ENCODE data around the gene ATRNL1. TPM values are rescaled to one million over a fixed set of nuclear protein-coding genes. Genes with fewer than 3 reads are reported as not detected.

ATRNL1 gene
- total and polyA plus RNA-seq, 2 experiments from 2014 or later: 4.8 to 29.7 TPM

DNA sequence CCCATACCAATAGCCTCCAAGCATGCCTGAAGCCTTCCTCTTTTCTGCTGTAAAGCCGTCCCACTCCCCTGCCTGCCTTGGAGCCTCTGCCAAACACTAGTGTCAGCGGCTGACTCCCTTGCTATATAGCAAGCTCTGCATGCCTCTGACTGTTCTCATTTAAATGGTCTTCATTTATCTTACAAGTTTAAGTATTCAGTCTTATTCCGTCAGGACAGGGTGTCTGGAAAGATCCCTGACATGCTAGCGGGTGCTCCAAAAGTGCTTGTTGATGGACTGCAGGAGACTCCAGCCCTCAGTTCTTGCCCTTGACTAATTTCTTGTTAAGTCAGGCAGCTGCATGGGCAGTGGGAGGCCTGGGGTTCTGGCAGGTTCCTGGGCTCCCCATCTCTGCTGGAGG is 881.2 kb downstream of the ATRNL1 start:
- Mint-ChIP-seq H3K27me3 (ENCODE audit: insufficient read depth, low read depth, poor library complexity) (peaks cover 11% of the 10 kb centered on the region), H3K9me3 (peaks cover 10% of the 10 kb centered on the region), H3K36me3 (ENCODE audit: low read depth) (peaks cover 7% of the 10 kb centered on the region), H3K4me3 (no peak overlapping the region), H3K4me1 (peaks cover 19% of the 10 kb centered on the region), H3K27ac (no peak overlapping the region)
- Histone ChIP-seq H3K4me1 (ENCODE audit: insufficient read depth) (peaks cover 15% of the 10 kb centered on the region), H3K27ac (ENCODE audit: low read depth) (no peak overlapping the region), H3K9me2 (ENCODE audit: insufficient read depth) (peaks cover 3% of the 10 kb centered on the region; the same call in 1 of the 2 replicates), H2AFZ (no peak overlapping the region), H3K79me2 (replicated peaks; ENCODE audit: insufficient read depth) (no peaks in the 10 kb centered on the region), H3K4me3 (no peak overlapping the region), H3K36me3 (ENCODE audit: insufficient read depth) (no peaks in the 10 kb centered on the region), H3K4me2 (no peak overlapping the region), H3K27me3 (ENCODE audit: insufficient read depth) (no peaks in the 10 kb centered on the region), H4K20me1 (replicated peaks; ENCODE audit: insufficient read depth) (no peaks in the 10 kb centered on the region), H3F3A (replicated peaks; ENCODE audit: low read depth) (no peaks in the 10 kb centered on the region)
- TF ChIP-seq EZH2 (IDR thresholded peaks at IDR 0.05; ENCODE audit: low read depth, unreplicated experiment) (no peak), ZNF331 (CRISPR knock-in tag; IDR thresholded peaks at IDR 0.05; ENCODE audit: low read depth) (no peak), POLR2AphosphoS5 (IDR thresholded peaks at IDR 0.05; ENCODE audit: low read depth) (no peak), NANOG (IDR thresholded peaks at IDR 0.05; ENCODE audit: borderline replicate concordance) (no peak), CREB1 (CRISPR knock-in tag; IDR thresholded peaks at IDR 0.05; ENCODE audit: low read depth) (no peak), JUNB (IDR thresholded peaks at IDR 0.05; ENCODE audit: unreplicated experiment) (no peak), EZH2phosphoT487 (IDR thresholded peaks at IDR 0.05; ENCODE audit: unreplicated experiment) (no peak), ZNF114 (CRISPR knock-in tag; IDR thresholded peaks at IDR 0.05) (no peak), STAT1 (IDR thresholded peaks at IDR 0.05; ENCODE audit: unreplicated experiment) (no peak)
- TF ChIP-seq, protein P1, sequence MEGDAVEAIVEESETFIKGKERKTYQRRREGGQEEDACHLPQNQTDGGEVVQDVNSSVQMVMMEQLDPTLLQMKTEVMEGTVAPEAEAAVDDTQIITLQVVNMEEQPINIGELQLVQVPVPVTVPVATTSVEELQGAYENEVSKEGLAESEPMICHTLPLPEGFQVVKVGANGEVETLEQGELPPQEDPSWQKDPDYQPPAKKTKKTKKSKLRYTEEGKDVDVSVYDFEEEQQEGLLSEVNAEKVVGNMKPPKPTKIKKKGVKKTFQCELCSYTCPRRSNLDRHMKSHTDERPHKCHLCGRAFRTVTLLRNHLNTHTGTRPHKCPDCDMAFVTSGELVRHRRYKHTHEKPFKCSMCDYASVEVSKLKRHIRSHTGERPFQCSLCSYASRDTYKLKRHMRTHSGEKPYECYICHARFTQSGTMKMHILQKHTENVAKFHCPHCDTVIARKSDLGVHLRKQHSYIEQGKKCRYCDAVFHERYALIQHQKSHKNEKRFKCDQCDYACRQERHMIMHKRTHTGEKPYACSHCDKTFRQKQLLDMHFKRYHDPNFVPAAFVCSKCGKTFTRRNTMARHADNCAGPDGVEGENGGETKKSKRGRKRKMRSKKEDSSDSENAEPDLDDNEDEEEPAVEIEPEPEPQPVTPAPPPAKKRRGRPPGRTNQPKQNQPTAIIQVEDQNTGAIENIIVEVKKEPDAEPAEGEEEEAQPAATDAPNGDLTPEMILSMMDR (conservative IDR thresholded peaks at IDR 0.05; ENCODE audit: low read depth in 2 of 2): no peak
- TF ChIP-seq, protein P2, sequence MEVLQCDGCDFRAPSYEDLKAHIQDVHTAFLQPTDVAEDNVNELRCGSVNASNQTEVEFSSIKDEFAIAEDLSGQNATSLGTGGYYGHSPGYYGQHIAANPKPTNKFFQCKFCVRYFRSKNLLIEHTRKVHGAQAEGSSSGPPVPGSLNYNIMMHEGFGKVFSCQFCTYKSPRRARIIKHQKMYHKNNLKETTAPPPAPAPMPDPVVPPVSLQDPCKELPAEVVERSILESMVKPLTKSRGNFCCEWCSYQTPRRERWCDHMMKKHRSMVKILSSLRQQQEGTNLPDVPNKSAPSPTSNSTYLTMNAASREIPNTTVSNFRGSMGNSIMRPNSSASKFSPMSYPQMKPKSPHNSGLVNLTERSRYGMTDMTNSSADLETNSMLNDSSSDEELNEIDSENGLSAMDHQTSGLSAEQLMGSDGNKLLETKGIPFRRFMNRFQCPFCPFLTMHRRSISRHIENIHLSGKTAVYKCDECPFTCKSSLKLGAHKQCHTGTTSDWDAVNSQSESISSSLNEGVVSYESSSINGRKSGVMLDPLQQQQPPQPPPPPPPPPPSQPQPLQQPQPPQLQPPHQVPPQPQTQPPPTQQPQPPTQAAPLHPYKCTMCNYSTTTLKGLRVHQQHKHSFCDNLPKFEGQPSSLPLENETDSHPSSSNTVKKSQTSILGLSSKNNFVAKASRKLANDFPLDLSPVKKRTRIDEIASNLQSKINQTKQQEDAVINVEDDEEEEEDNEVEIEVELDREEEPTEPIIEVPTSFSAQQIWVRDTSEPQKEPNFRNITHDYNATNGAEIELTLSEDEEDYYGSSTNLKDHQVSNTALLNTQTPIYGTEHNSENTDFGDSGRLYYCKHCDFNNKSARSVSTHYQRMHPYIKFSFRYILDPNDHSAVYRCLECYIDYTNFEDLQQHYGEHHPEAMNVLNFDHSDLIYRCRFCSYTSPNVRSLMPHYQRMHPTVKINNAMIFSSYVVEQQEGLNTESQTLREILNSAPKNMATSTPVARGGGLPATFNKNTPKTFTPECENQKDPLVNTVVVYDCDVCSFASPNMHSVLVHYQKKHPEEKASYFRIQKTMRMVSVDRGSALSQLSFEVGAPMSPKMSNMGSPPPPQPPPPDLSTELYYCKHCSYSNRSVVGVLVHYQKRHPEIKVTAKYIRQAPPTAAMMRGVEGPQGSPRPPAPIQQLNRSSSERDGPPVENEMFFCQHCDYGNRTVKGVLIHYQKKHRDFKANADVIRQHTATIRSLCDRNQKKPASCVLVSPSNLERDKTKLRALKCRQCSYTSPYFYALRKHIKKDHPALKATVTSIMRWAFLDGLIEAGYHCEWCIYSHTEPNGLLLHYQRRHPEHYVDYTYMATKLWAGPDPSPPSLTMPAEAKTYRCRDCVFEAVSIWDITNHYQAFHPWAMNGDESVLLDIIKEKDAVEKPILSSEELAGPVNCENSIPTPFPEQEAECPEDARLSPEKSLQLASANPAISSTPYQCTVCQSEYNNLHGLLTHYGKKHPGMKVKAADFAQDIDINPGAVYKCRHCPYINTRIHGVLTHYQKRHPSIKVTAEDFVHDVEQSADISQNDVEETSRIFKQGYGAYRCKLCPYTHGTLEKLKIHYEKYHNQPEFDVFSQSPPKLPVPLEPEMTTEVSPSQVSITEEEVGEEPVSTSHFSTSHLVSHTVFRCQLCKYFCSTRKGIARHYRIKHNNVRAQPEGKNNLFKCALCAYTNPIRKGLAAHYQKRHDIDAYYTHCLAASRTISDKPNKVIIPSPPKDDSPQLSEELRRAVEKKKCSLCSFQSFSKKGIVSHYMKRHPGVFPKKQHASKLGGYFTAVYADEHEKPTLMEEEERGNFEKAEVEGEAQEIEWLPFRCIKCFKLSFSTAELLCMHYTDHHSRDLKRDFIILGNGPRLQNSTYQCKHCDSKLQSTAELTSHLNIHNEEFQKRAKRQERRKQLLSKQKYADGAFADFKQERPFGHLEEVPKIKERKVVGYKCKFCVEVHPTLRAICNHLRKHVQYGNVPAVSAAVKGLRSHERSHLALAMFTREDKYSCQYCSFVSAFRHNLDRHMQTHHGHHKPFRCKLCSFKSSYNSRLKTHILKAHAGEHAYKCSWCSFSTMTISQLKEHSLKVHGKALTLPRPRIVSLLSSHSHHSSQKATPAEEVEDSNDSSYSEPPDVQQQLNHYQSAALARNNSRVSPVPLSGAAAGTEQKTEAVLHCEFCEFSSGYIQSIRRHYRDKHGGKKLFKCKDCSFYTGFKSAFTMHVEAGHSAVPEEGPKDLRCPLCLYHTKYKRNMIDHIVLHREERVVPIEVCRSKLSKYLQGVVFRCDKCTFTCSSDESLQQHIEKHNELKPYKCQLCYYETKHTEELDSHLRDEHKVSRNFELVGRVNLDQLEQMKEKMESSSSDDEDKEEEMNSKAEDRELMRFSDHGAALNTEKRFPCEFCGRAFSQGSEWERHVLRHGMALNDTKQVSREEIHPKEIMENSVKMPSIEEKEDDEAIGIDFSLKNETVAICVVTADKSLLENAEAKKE (CRISPR knock-in tag; IDR thresholded peaks at IDR 0.05): no peak
- TF ChIP-seq, protein P3, sequence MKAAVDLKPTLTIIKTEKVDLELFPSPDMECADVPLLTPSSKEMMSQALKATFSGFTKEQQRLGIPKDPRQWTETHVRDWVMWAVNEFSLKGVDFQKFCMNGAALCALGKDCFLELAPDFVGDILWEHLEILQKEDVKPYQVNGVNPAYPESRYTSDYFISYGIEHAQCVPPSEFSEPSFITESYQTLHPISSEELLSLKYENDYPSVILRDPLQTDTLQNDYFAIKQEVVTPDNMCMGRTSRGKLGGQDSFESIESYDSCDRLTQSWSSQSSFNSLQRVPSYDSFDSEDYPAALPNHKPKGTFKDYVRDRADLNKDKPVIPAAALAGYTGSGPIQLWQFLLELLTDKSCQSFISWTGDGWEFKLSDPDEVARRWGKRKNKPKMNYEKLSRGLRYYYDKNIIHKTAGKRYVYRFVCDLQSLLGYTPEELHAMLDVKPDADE (IDR thresholded peaks at IDR 0.05): no peak
- TF ChIP-seq, protein P4, sequence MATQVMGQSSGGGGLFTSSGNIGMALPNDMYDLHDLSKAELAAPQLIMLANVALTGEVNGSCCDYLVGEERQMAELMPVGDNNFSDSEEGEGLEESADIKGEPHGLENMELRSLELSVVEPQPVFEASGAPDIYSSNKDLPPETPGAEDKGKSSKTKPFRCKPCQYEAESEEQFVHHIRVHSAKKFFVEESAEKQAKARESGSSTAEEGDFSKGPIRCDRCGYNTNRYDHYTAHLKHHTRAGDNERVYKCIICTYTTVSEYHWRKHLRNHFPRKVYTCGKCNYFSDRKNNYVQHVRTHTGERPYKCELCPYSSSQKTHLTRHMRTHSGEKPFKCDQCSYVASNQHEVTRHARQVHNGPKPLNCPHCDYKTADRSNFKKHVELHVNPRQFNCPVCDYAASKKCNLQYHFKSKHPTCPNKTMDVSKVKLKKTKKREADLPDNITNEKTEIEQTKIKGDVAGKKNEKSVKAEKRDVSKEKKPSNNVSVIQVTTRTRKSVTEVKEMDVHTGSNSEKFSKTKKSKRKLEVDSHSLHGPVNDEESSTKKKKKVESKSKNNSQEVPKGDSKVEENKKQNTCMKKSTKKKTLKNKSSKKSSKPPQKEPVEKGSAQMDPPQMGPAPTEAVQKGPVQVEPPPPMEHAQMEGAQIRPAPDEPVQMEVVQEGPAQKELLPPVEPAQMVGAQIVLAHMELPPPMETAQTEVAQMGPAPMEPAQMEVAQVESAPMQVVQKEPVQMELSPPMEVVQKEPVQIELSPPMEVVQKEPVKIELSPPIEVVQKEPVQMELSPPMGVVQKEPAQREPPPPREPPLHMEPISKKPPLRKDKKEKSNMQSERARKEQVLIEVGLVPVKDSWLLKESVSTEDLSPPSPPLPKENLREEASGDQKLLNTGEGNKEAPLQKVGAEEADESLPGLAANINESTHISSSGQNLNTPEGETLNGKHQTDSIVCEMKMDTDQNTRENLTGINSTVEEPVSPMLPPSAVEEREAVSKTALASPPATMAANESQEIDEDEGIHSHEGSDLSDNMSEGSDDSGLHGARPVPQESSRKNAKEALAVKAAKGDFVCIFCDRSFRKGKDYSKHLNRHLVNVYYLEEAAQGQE (IDR thresholded peaks at IDR 0.05; ENCODE audit: unreplicated experiment): no peak
- no peak for DNase-seq (ENCODE audit: low spot score)
- ATAC-seq: no peak

All from GM23338 (cell line).